HEK293T (cell line): ENCODE results near the gene ARFGEF3.

Experiments
- CTCF ChIA-PET: fragments of 350-600 bp; formaldehyde crosslinking; extraction: SDS; loops from one replicate; lab custom pipeline; 2021; ENCODE audit warnings: antibody characterized with exemption, inconsistent platforms; lab: Yijun Ruan, JAX
- POLR2A ChIA-PET: fragments of 350-600 bp; formaldehyde crosslinking; extraction: SDS; loops from one replicate; lab custom pipeline; 2020; ENCODE audit warnings: antibody characterized with exemption, inconsistent platforms; lab: Yijun Ruan, JAX
- DNase-seq: peaks from one replicate; pipeline ENCODE4 v3.0.0; 2012; ENCODE audit warnings: mixed read lengths; ENCODE audit errors: extremely low spot score
- ARNT ChIP-seq: fragments of 450-650 bp; IDR thresholded peaks from 2 replicates; pipeline ENCODE4 v1.6.1; 2017; ENCODE audit warnings: mild to moderate bottlenecking
- BHLHE40 ChIP-seq: fragments of 450-650 bp; IDR thresholded peaks from 2 replicates; pipeline ENCODE4 v1.6.1; 2016; ENCODE audit warnings: mild to moderate bottlenecking, moderate library complexity, borderline replicate concordance
- CTBP1 ChIP-seq: fragments of 450-650 bp; IDR thresholded peaks from 2 replicates; pipeline ENCODE4 v1.6.1; 2016; ENCODE audit warnings: borderline replicate concordance
- ELF4 ChIP-seq: fragments of 450-650 bp; IDR thresholded peaks from 2 replicates; pipeline ENCODE4 v1.6.1; 2017; ENCODE audit warnings: antibody characterized with exemption
- FOXA1 ChIP-seq: fragments of 450-650 bp; IDR thresholded peaks from 2 replicates; pipeline ENCODE4 v1.6.1; 2016; ENCODE audit warnings: mild to moderate bottlenecking
- FOXK2 ChIP-seq: fragments of 450-650 bp; IDR thresholded peaks from 2 replicates; pipeline ENCODE4 v1.6.1; 2016; ENCODE audit warnings: mild to moderate bottlenecking
- FOXM1 ChIP-seq: fragments of 450-650 bp; IDR thresholded peaks from 2 replicates; pipeline ENCODE4 v1.6.1; 2017; ENCODE audit warnings: mild to moderate bottlenecking, borderline replicate concordance
- HDGF ChIP-seq: fragments of 450-650 bp; IDR thresholded peaks from 2 replicates; pipeline ENCODE4 v1.6.1; 2017; ENCODE audit warnings: antibody characterized with exemption, borderline replicate concordance
- L3MBTL2 ChIP-seq: fragments of 450-650 bp; conservative IDR thresholded peaks from 2 replicates; pipeline ENCODE4 v1.6.1; 2016; ENCODE audit warnings: mild to moderate bottlenecking
- LEF1 ChIP-seq: fragments of 450-650 bp; IDR thresholded peaks from 2 replicates; pipeline ENCODE4 v1.6.1; 2017; ENCODE audit warnings: mild to moderate bottlenecking, borderline replicate concordance
- NFRKB ChIP-seq: fragments of 450-650 bp; IDR thresholded peaks from 2 replicates; pipeline ENCODE4 v1.6.1; 2016; ENCODE audit warnings: mild to moderate bottlenecking, moderate library complexity
- SP1 ChIP-seq: fragments of 450-650 bp; IDR thresholded peaks from 2 replicates; pipeline ENCODE4 v1.6.1; 2017
- SUZ12 ChIP-seq: fragments of 450-650 bp; IDR thresholded peaks from 2 replicates; pipeline ENCODE4 v1.6.1; 2016; ENCODE audit warnings: mild to moderate bottlenecking
- TARDBP ChIP-seq: fragments of 450-650 bp; IDR thresholded peaks from 2 replicates; pipeline ENCODE4 v1.6.1; 2016
- ZNF384 ChIP-seq: fragments of 450-650 bp; IDR thresholded peaks from 2 replicates; pipeline ENCODE4 v1.6.1; 2016
- TF ChIP-seq, protein P1 (sequence below): fragments of 450-650 bp; IDR thresholded peaks from 2 replicates; pipeline ENCODE4 v1.6.1; 2016

The ARFGEF3 gene

DNA sequence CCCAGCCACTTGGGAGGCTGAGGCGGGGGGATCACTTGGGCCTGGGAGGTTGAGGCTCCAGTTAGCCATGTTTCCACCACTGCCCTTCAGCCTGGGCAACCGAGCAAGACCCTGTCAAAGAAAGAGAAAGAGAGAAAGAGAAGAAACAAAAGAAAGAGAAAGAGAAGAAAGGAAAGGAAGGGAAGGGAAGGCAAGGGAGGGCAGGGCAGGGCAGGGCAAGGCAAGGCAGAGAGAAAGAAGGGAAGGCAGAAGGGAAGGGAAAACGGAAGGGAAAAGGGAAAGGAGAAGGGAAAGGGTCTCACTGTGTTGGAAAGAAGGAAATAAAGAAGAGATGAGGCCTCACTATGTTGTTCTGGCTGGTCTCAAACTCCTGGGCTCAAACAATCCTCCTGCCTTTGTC is 104.4 kb downstream of the ARFGEF3 start:
- POLR2A ChIA-PET = no interaction called here
- no peak for DNase-seq
- TF ChIP-seq, protein P1, sequence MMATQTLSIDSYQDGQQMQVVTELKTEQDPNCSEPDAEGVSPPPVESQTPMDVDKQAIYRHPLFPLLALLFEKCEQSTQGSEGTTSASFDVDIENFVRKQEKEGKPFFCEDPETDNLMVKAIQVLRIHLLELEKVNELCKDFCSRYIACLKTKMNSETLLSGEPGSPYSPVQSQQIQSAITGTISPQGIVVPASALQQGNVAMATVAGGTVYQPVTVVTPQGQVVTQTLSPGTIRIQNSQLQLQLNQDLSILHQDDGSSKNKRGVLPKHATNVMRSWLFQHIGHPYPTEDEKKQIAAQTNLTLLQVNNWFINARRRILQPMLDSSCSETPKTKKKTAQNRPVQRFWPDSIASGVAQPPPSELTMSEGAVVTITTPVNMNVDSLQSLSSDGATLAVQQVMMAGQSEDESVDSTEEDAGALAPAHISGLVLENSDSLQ = no peak
- no peak for TF ChIP-seq ARNT
- CTCF ChIA-PET = no interaction called here

DNA sequence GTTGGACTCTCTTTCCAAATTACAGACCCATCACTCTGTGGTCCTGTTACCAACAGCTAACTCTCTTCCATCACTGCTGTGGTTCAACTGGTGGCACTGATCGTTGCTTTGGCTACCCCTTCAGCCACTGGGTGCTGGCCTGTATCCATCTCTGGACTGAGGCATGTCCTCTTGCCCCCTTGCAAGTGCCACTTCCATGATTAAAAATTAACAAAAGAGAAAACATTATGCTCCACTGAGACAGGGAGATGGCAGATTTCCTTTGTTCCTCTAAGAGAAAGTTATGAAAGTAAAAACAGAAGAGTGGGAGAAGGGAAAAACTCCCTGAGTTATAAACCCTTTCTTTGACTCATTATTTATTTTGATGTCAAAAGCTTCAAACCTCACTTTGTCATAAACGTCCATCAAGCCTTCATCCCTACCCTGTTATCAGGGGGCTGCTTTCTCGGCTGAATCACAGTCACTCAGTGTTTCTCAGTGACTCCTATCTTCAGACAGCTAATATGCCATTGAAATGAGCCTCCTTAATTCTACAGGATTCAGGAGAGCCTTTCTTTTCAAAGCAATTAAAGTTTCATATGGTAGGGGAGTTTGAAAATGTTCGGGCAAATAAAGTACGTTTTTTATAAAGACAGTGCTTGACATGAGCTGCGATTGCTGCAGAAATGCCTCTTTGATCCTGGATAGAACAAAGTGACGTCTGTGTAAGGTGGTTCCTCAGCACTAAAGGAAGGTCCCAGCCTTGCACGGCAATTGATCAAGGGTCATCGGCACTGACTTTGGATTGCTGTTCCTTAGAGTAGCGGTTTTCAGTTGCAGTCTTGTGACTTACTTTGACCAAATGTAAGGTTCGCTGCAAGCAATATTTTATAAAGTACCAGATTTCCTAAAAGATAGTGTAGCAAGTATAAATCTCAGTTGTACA is 106.5 kb downstream of the ARFGEF3 start:
- TF ChIP-seq TARDBP = no peak
- no peak for TF ChIP-seq FOXA1
- no peak for TF ChIP-seq FOXM1
- no peak for TF ChIP-seq CTBP1
- TF ChIP-seq FOXK2 = no peak
- ChIA-PET POLR2A (no interaction called here), CTCF (no interaction called here)
- no peak for DNase-seq

DNA sequence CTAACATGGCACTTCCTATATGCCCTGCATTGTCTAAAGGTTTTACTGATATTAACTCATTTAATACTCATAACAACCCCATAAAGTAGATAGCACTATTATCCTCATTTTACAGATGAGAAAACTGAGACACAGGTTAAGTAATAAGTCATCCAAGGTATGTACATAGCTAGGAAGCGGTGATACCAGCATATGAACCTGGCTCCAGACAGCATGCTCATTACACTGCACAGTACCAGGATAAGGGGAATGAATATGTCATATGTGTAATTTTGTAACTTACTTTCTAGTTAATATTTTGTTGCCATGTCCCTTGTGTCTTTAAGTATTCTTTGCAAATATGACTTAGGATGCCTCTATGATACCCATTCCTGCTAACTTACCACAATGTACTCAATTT is 109.7 kb downstream of the ARFGEF3 start:
- ChIA-PET POLR2A (no interaction called here), CTCF (interaction anchor here (0.7 kb wide), 1 partner anchor 12 kb away, joined by 3 read pairs; no protein-coding TSS in a partner anchor)
- no peak for DNase-seq

DNA sequence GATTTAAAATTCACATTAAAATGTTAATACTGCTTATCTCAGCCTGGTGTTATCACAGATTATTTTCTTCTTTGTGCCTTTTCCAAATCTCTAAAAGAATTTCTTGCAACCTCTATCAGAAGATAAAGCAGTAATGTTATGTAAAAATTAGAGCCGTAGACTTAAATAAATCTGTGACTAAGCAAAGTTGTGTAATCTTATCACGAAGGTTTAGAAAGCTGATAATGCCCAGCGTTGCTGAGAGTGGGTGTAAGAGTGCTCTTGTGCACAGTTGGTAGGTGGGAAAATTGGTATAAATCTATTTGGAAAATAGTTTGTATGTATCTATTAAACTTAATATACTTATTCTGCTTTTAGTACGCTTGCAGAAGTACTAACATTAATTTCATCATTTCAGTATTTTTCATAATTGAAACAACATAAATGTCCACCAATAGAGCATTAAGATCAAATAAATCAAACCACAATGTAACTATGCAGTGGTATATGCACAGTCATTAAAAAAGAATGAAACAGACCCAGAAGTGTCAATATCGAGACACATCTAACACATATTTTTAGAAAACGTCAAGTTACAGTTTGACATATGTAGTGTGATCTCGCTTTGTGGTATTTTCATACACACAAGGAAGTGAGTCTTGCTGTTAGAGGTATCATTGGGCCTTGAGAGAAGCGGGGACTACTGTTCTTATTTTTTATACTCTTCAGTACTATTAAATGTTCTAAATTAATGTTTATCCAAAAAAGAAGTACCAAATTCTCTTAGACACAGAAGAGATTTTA is 111.0 kb downstream of the ARFGEF3 start:
- ChIA-PET CTCF (no interaction called here), POLR2A (no interaction called here)
- no peak for DNase-seq
- TF ChIP-seq SP1 (no peak), NFRKB (no peak), HDGF (no peak), CTBP1 (no peak), ELF4 (no peak), LEF1 (no peak), SUZ12 (no peak), BHLHE40 (no peak), ZNF384 (no peak), TARDBP (no peak), FOXA1 (no peak), L3MBTL2 (no peak), FOXM1 (no peak), ARNT (no peak), FOXK2 (no peak)
- TF ChIP-seq, protein P1 = no peak

More for the DNA sequence above, 109.7 kb downstream of the ARFGEF3 start:
- TF ChIP-seq, protein P1 = no peak
- TF ChIP-seq HDGF (no peak), CTBP1 (no peak), SP1 (no peak), LEF1 (no peak)

DNA sequence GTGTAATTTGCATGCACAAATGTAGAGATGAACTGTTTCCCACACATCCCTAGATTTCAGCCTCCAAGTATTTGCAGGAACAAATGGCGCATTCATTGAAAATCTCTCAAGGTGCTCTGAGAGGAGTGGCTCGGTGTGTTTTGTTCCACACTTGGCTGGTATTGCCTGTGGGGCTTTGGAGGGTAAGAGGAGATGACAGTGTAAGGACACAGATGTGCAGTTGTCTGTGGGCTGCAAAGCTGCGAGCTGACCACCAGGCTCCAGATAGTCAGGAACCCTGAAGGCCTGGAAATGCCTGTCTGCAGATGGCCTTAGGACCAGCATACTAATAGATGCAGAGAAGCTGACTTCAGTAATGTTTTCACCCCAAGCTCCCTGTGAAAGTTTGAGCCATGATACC is 114.2 kb downstream of the ARFGEF3 start:
- TF ChIP-seq TARDBP = no peak
- TF ChIP-seq SUZ12 = no peak
- TF ChIP-seq HDGF = no peak
- TF ChIP-seq ZNF384 = no peak
- TF ChIP-seq SP1 = no peak
- TF ChIP-seq, protein P1 = no peak
- TF ChIP-seq FOXA1 = no peak
- ChIA-PET CTCF (interaction anchor here (0.7 to 2.1 kb wide), 3 partner anchors 12 to 333 kb away, joined by 3 to 7 read pairs (median 6); no protein-coding TSS in a partner anchor), POLR2A (interaction anchor here (0.6 kb wide), 1 partner anchor 16 kb away, joined by 3 read pairs; no protein-coding TSS in a partner anchor)
- DNase-seq = peak; percentile 31

DNA sequence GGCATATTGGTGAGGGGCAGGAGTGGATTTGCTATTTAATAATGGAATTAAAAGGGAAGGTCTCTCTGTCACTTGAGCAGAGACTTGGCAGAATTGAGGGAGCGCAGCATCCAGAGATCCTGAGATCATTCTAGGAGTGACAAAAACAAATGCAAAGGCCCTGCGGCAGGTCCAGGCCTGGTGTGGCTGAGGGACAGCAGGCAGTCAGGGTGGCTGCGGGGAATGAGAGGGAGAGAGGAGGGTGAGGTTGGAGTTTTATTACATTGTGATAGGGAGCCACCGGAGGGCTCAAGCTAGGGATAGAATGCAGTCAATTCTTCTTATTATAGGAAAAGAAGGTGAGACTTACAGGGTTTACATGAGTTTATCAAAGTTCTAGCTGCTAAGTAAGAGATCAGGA is 116.1 kb downstream of the ARFGEF3 start:
- no peak for TF ChIP-seq NFRKB
- TF ChIP-seq ARNT = no peak
- TF ChIP-seq ZNF384 = no peak
- no peak for TF ChIP-seq LEF1
- TF ChIP-seq SUZ12 = no peak
- no peak for TF ChIP-seq BHLHE40
- no peak for TF ChIP-seq TARDBP
- no peak for TF ChIP-seq CTBP1
- TF ChIP-seq SP1 = no peak
- TF ChIP-seq ELF4 = no peak
- no peak for TF ChIP-seq L3MBTL2
- TF ChIP-seq FOXM1 = no peak
- TF ChIP-seq FOXK2 = no peak
- no peak for TF ChIP-seq HDGF
- TF ChIP-seq, protein P1 = no peak
- TF ChIP-seq FOXA1 = no peak
- no peak for DNase-seq
- ChIA-PET CTCF (interaction anchor here (1.6 kb wide), 1 partner anchor 10 kb away, joined by 4 read pairs; no protein-coding TSS in a partner anchor), POLR2A (no interaction called here)
